Loucy (cell line): ENCODE measurements around the gene PPARG.

Experiments
- H2AFZ ChIP-seq: fragments of 200-600 bp; sonication (generic); 2 replicates; pipeline ENCODE4 v1.6.0; 2016; ENCODE audit warnings: antibody characterized with exemption, mild to moderate bottlenecking, low read length, moderate library complexity
- H3F3A ChIP-seq: fragments of 200-600 bp; 2 replicates; pipeline ENCODE4 v1.6.0; 2016; ENCODE audit warnings: antibody characterized with exemption, low read depth, mild to moderate bottlenecking
- H3K27me3 ChIP-seq: fragments of 200-600 bp; sonication (generic); 2 replicates; pipeline ENCODE4 v1.6.1; 2014; ENCODE audit warnings: low read length, mild to moderate bottlenecking; ENCODE audit not compliant: insufficient read depth, poor library complexity, severe bottlenecking
- H3K36me3 ChIP-seq: fragments of 200-600 bp; sonication (generic); 2 replicates; pipeline ENCODE4 v1.6.1; 2016; ENCODE audit warnings: low read length; ENCODE audit not compliant: insufficient read depth
- H3K4me1 ChIP-seq: fragments of 200-600 bp; sonication (generic); 2 replicates; pipeline ENCODE4 v1.5.1; 2014; ENCODE audit warnings: low read length, mild to moderate bottlenecking; ENCODE audit not compliant: insufficient read depth, poor library complexity, severe bottlenecking
- H3K4me2 ChIP-seq: fragments of 200-600 bp; sonication (generic); 2 replicates; pipeline ENCODE4 v1.6.0; 2014; ENCODE audit warnings: antibody characterized with exemption, low read length, low read depth, mild to moderate bottlenecking; ENCODE audit not compliant: poor library complexity, severe bottlenecking
- H3K4me3 ChIP-seq: fragments of 200-600 bp; sonication (generic); 2 replicates; pipeline ENCODE4 v1.5.1; 2014; ENCODE audit warnings: low read length, mild to moderate bottlenecking, mixed read lengths; ENCODE audit not compliant: poor library complexity, severe bottlenecking
- H3K79me2 ChIP-seq: fragments of 200-600 bp; sonication (generic); 2 replicates; pipeline ENCODE4 v1.6.1; 2014; ENCODE audit warnings: low read length; ENCODE audit not compliant: insufficient read depth
- H3K9ac ChIP-seq: fragments of 200-600 bp; sonication (generic); 2 replicates; pipeline ENCODE4 v1.6.0; 2014; ENCODE audit warnings: mild to moderate bottlenecking, low read depth, low read length, moderate library complexity; ENCODE audit not compliant: poor library complexity, severe bottlenecking
- H3K9me2 ChIP-seq: fragments of 200-600 bp; sonication (generic); replicated peaks from 2 replicates; pipeline ENCODE4 v1.6.1; 2016; ENCODE audit warnings: low read depth, low read length, mixed read lengths
- H3K9me3 ChIP-seq: fragments of 200-600 bp; sonication (generic); 2 replicates; pipeline ENCODE4 v1.6.1; 2014; ENCODE audit warnings: mild to moderate bottlenecking, antibody characterized with exemption, low read length, low read depth; ENCODE audit not compliant: insufficient read depth
- H4K20me1 ChIP-seq: fragments of 200-600 bp; sonication (generic); 2 replicates; pipeline ENCODE4 v1.6.0; 2014; ENCODE audit warnings: antibody characterized with exemption, low read length, mild to moderate bottlenecking; ENCODE audit not compliant: insufficient read depth, poor library complexity, severe bottlenecking
- EZH2phosphoT487 ChIP-seq: fragments of 200-600 bp; IDR thresholded peaks from 2 replicates; pipeline ENCODE4 v1.6.1; 2018; ENCODE audit warnings: antibody characterized with exemption, mild to moderate bottlenecking, moderate library complexity, borderline replicate concordance
- TF ChIP-seq, protein P1 (sequence below): fragments of 200-600 bp; sonication (generic); conservative IDR thresholded peaks from 2 replicates; pipeline ENCODE4 v1.5.1; 2014; ENCODE audit warnings: mild to moderate bottlenecking, antibody characterized with exemption, low read length

The PPARG gene

DNA sequence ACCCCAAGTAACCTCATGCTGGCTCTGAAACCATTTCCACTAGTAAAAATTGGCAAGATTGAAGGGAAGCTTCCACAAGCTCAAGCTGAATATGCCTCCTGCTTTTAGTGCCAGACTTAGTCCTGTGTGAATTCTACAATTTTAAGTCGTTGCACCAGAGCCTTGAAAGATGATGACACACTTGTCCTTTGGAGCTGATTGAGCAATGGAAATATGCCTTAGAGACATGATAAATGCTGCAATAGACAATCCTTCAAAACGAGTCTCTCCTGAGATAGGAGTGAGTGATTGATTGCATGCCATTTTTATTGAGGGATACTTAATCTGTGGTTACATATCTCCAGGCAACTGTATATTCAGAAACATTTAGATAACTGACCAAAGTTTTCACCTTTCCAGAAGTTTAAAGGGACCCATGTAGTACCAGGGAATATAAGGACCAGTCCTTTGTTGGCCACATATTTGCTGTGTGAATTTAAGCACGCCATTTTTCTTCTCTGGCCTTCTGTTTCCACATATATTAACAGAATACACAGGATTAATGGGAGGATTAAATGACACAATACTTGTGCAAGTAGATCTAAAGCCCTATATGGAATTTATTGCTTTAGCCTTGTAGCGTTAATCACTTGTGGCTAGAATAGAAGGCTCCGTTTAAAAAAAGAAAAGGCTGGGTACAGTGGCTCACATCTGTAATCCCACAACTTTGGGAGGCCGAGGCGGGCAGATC, 65.1 kb downstream of the PPARG start:
- Histone ChIP-seq H3K4me1 (peaks cover 66% of the 10 kb centered on the region), H3F3A (peaks cover 2% of the 10 kb centered on the region; the same call in 1 of the 2 replicates)

DNA sequence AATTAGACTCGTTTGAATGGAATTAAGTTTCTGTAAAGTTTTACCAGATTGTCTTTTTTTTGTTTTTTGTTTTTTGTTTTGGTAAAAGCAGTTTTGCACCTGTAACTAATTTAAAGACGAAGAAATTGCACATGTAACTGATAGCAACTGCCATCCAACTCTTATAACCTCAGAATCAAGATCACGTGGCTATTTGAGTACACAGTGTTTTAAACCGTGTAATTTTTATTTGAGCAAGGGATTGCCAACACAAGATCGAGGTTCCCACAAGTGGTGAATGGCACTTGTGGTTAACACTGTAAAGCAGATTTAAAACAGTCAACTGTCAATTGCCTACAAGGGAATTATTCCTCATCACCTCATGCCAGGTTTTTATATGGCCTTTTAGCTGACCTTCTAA, 67.3 kb downstream of the PPARG start:
- Histone ChIP-seq H3K9me2 (no peaks in the 10 kb centered on the region), H2AFZ (no peak overlapping the region; the same call in 1 of the 2 replicates), H3K27me3 (no peaks in the 10 kb centered on the region), H3F3A (peaks cover 4% of the 10 kb centered on the region; the same call in 1 of the 2 replicates), H3K9me3 (no peaks in the 10 kb centered on the region), H3K36me3 (no peaks in the 10 kb centered on the region), H3K4me2 (peak overlapping the region; percentile 62), H4K20me1 (no peaks in the 10 kb centered on the region), H3K79me2 (no peaks in the 10 kb centered on the region), H3K4me1 (peaks cover 70% of the 10 kb centered on the region), H3K9ac (peak overlapping the region; percentile 62), H3K4me3 (peak overlapping the region; percentile 27)
- TF ChIP-seq, protein P1, sequence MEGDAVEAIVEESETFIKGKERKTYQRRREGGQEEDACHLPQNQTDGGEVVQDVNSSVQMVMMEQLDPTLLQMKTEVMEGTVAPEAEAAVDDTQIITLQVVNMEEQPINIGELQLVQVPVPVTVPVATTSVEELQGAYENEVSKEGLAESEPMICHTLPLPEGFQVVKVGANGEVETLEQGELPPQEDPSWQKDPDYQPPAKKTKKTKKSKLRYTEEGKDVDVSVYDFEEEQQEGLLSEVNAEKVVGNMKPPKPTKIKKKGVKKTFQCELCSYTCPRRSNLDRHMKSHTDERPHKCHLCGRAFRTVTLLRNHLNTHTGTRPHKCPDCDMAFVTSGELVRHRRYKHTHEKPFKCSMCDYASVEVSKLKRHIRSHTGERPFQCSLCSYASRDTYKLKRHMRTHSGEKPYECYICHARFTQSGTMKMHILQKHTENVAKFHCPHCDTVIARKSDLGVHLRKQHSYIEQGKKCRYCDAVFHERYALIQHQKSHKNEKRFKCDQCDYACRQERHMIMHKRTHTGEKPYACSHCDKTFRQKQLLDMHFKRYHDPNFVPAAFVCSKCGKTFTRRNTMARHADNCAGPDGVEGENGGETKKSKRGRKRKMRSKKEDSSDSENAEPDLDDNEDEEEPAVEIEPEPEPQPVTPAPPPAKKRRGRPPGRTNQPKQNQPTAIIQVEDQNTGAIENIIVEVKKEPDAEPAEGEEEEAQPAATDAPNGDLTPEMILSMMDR: no peak
- no peak for TF ChIP-seq EZH2phosphoT487

More for the DNA sequence above, 65.1 kb downstream of the PPARG start:
- no peak overlapping the region for H2AFZ ChIP-seq
- H3K36me3 ChIP-seq: no peaks in the 10 kb centered on the region
- no peaks in the 10 kb centered on the region for H3K9me3 ChIP-seq
- H3K4me3 ChIP-seq: no peak overlapping the region
- no peaks in the 10 kb centered on the region for H3K9me2 ChIP-seq
- TF ChIP-seq, protein P1: no peak
- TF ChIP-seq EZH2phosphoT487: no peak
- no peaks in the 10 kb centered on the region for H3K27me3 ChIP-seq
- H3K4me2 ChIP-seq: no peak overlapping the region
- no peaks in the 10 kb centered on the region for H3K79me2 ChIP-seq
- H4K20me1 ChIP-seq: no peaks in the 10 kb centered on the region
- no peak overlapping the region for H3K9ac ChIP-seq

DNA sequence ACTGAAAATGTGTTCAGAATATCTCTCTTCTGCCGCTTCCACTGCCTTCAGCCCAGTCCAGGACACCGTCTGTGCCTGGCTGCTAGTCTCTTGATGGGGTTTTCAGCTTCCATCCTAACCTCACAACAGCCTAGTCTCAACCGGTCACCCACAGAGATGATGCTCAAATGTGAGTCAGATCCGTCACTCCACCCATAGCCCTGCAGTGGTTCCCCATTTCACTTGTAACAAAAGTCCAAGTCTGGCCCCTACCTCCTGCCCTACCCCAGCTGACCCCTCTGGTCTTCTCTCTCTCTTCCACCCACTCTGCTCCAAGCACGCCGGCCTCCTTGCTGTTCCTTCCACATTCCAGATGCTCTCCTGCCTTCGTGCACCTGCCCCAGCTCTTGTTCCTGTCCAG, 68.1 kb downstream of the PPARG start:
- peaks cover 4% of the 10 kb centered on the region; the same call in 1 of the 2 replicates for H3F3A ChIP-seq
- no peak overlapping the region for H3K4me3 ChIP-seq
- peak overlapping the region; percentile 62 for H3K9ac ChIP-seq
- no peaks in the 10 kb centered on the region for H4K20me1 ChIP-seq
- H3K36me3 ChIP-seq: no peaks in the 10 kb centered on the region
- H3K27me3 ChIP-seq: no peaks in the 10 kb centered on the region
- no peaks in the 10 kb centered on the region for H3K79me2 ChIP-seq
- peak overlapping the region; percentile 62 for H3K4me2 ChIP-seq
- H3K9me3 ChIP-seq: no peaks in the 10 kb centered on the region
- TF ChIP-seq, protein P1: no peak
- no peak for TF ChIP-seq EZH2phosphoT487
- H2AFZ ChIP-seq: peak overlapping the region; percentile 9; the same call in 1 of the 2 replicates
- H3K9me2 ChIP-seq: no peaks in the 10 kb centered on the region
- H3K4me1 ChIP-seq: peaks cover 62% of the 10 kb centered on the region
